BJ (cell line): ENCODE results near the gene GPR146. TPM values are rescaled to one million over a fixed set of nuclear protein-coding genes. Genes with fewer than 3 reads are reported as not detected.

Source experiments
- CTCF ChIA-PET: fragments of 350-600 bp; formaldehyde crosslinking; extraction: SDS; loops from one replicate; lab custom pipeline; 2021; ENCODE audit warnings: antibody characterized with exemption, inconsistent platforms; lab: Yijun Ruan, JAX
- POLR2A ChIA-PET: fragments of 300-600 bp; sonication (Branson Sonifier 250); formaldehyde crosslinking; extraction: SDS; loops from one replicate; lab custom pipeline; 2021; ENCODE audit warnings: antibody characterized with exemption; lab: Charles Lee
- DNase-seq: peaks from one replicate; pipeline ENCODE4 v3.0.0-alpha.2; 2011; ENCODE audit warnings: low read depth
- H3K27me3 ChIP-seq: 2 replicates; pipeline ENCODE4 v1.6.0; 2011; ENCODE audit warnings: low read length; ENCODE audit not compliant: control insufficient read depth, insufficient read depth
- H3K36me3 ChIP-seq: 2 replicates; pipeline ENCODE4 v1.5.1; 2011; ENCODE audit warnings: low read length; ENCODE audit not compliant: control insufficient read depth, insufficient read depth
- H3K4me3 ChIP-seq: 2 replicates; pipeline ENCODE4 v1.5.1; 2011; ENCODE audit warnings: low read depth, mild to moderate bottlenecking, control low read depth, low read length
- CTCF ChIP-seq: IDR thresholded peaks from 2 replicates; pipeline ENCODE4 v1.5.1; 2011; ENCODE audit warnings: low read depth, mild to moderate bottlenecking, control low read depth, inconsistent platforms, low read length, moderate library complexity; ENCODE audit not compliant: insufficient read depth
- polyA plus RNA-seq: library from polyadenylated mRNA; depleted of rRNA; stranded (reverse); fragments of >200 nt; gene quantifications from 2 replicates; pipeline ENCODE4 v1.2.3, GENCODE V29; 2011

The GPR146 gene
- polyA plus RNA-seq, 1 experiment, result 4.5 TPM

- POLR2A ChIA-PET, result no interaction called here
These were observed 26.0 kb upstream of the GPR146 start for GRCh38 chr7:1018334-1018695.

GRCh38 chr7:1019255-1019785, 25.0 kb upstream of the GPR146 start:
- ChIA-PET POLR2A (no interaction called here), CTCF (interaction anchor here (0.9 to 5.0 kb wide), 3 partner anchors 26 to 46 kb away, joined by 3 to 20 read pairs (median 6); no protein-coding TSS in a partner anchor)
- no peak for TF ChIP-seq CTCF
- no peak for DNase-seq
- Histone ChIP-seq H3K4me3 (no peak overlapping the region), H3K36me3 (peaks cover 2% of the 10 kb centered on the region), H3K27me3 (no peaks in the 10 kb centered on the region)

More at GRCh38 chr7:1018334-1018695, 26.0 kb upstream of the GPR146 start:
- H3K36me3 ChIP-seq, result peaks cover 2% of the 10 kb centered on the region
- CTCF ChIA-PET, result interaction anchor here (0.9 to 5.0 kb wide), 4 partner anchors 25 to 158 kb away, joined by 3 to 20 read pairs (median 4); no protein-coding TSS in a partner anchor
- no peak for TF ChIP-seq CTCF
- DNase-seq, result no peak
- no peaks in the 10 kb centered on the region for H3K27me3 ChIP-seq
- H3K4me3 ChIP-seq, result no peak overlapping the region

- no peak for TF ChIP-seq CTCF
- DNase-seq, result no peak
- H3K4me3 ChIP-seq, result no peak overlapping the region
- H3K36me3 ChIP-seq, result peaks cover 4% of the 10 kb centered on the region
- H3K27me3 ChIP-seq, result no peaks in the 10 kb centered on the region
- POLR2A ChIA-PET, result no interaction called here
- CTCF ChIA-PET, result interaction anchor here (0.9 to 5.0 kb wide), 3 partner anchors 27 to 46 kb away, joined by 3 to 20 read pairs (median 6); no protein-coding TSS in a partner anchor
These were observed 24.3 kb upstream of the GPR146 start for GRCh38 chr7:1019789-1020610.

- no peaks in the 10 kb centered on the region for H3K27me3 ChIP-seq
- H3K36me3 ChIP-seq, result peaks cover 9% of the 10 kb centered on the region
- TF ChIP-seq CTCF, result no peak
- POLR2A ChIA-PET, result no interaction called here
- no peak for DNase-seq
- H3K4me3 ChIP-seq, result no peak overlapping the region
- CTCF ChIA-PET, result interaction anchor here (5.0 kb wide), 1 partner anchor 28 kb away, joined by 20 read pairs; no protein-coding TSS in a partner anchor
These were observed 23.5 kb upstream of the GPR146 start for GRCh38 chr7:1020849-1021251.

GRCh38 chr7:1021366-1021765, 23.0 kb upstream of the GPR146 start:
- no peak for DNase-seq
- Histone ChIP-seq H3K36me3 (peaks cover 12% of the 10 kb centered on the region), H3K4me3 (no peak overlapping the region), H3K27me3 (no peaks in the 10 kb centered on the region)
- TF ChIP-seq CTCF, result no peak
- ChIA-PET CTCF (interaction anchor here (1.5 to 5.0 kb wide), 2 partner anchors 29 to 44 kb away, joined by 6 to 20 read pairs; no protein-coding TSS in a partner anchor), POLR2A (no interaction called here)
